GM18526 (cell line): ENCODE results near the gene P2RX1.

ENCODE experiments used
- POLR2A ChIP-seq: IDR thresholded peaks from 3 replicates; pipeline ENCODE4 v1.6.1; 2011; ENCODE audit not compliant: insufficient read length; ENCODE audit errors: extremely low read depth

The P2RX1 gene

DNA sequence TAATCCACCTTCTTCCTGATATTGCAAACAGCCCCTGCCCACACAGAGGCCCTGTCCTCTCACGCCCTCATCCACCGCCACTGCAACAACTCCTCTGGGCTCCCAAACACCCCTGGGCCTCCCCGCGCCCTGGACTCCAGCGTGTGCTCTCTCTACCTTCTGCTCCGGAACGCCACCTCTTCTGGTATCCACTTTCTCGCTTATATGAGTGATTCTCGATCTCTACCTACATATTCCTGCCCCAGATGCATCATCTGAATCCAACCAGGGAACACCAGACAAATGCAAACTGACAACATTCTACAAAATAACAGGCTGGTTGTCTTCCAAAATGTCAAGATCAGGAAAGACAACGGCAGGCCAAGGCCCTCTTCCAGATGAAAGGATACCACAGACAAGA is 42.4 kb downstream of the P2RX1 start:
- TF ChIP-seq POLR2A, result no peak

- TF ChIP-seq POLR2A, result peak; percentile 18
These were observed 45.4 kb downstream of the P2RX1 start for GRCh38 chr17:3870871-3871306.

DNA sequence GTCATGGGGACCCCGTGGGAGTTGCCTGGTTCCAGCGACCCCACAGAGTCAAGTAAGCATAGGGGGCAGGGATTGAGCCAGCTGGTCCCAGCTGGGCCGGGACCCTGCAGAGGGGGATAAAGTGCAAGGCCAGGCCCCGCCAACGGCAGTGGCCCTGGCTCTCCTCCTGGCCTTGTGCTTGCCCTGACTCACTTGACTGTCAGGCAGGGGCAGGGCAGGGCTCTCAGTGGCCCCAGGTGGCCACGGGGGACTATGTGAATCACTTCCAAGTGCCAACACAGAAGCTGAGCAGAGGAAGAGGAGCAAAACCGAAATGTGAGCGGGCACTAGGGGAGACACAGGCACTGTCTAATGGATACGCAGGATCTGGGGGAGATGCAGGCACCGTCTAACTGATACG is 48.7 kb downstream of the P2RX1 start:
- TF ChIP-seq POLR2A, result no peak

DNA sequence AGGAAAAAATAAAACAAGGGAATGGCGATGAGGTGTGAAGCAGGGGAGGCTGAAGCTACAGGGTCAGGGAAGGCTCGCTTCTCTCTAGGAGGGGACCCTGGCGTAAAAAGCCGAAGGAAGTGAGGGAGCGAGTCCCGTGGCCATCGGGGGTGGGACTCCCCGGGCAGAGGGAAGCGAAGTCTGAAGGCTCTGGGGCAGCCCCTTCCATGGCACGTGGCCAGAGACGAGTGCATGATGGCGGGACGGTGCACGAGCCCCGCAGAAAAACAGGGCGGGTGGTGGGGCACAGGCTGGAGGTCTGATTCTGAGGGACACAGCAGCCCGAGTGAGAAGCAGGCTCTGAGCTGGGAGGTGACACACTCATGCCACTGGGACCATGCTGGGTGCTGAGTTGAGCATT is 49.2 kb downstream of the P2RX1 start:
- TF ChIP-seq POLR2A, result no peak

GRCh38 chr17:3866276-3866675 is 50.0 kb downstream of the P2RX1 start:
- no peak for TF ChIP-seq POLR2A

GRCh38 chr17:3865176-3865575 is 51.1 kb downstream of the P2RX1 start:
- TF ChIP-seq POLR2A, result no peak

DNA sequence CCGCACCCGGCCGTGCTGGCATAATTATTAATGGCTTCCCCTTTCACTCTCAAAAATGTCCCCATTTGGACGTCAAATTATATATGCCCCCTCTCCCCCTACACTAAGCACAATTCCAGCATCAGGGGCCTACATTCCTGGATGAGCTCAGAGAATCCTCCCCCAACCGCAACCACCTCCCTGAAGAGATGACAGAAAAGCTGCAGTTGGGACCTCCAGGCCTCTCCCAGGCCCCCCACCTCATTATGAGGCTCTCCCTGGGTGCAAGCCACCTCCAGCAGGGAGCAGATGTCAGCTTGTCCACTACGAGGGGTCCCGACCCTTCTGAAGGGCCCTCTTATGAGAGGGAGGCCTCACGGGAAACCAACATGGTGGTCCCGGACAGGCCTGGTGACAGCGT is 51.7 kb downstream of the P2RX1 start:
- TF ChIP-seq POLR2A, result no peak

- TF ChIP-seq POLR2A, result no peak
These were observed 54.2 kb downstream of the P2RX1 start for GRCh38 chr17:3861761-3862681.

DNA sequence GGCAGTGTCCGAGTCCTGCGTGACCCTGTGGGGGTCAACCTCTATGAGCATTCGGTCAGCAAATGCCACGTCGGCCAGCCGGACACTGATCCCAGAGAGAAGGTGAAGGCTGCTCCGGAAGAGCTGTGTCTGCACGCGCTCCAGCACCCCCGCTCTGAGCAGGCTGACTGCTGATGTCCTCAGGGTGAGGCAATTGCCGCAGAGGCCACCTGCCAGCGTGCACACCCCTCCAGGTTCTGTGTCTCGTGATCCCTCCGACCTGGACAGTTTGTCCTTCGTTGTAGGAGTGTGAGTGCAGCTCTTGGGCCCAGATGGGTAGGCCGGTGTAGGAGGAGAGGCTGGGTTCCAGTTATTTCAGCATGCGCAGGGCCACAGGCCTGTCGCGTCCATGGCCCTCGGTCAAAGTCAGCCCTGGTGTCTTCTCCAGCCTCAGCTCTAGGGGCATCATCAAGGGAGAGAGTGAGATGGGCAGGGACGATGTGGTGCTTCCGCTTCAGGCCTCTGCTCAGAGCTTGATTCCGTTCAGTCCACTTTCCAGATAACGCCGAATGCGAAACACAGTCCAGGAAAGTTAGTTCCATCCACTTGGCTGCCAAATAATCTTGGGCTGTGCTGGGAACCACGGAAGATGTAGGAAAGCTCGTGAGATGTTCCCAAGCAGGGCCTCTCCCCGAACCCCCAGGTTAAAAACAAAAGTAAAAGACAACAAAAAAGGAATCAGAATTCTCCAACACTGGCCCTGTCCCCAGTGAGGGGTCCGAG is 55.1 kb downstream of the P2RX1 start:
- TF ChIP-seq POLR2A, result no peak

GRCh38 chr17:3859940-3860339 is 56.3 kb downstream of the P2RX1 start:
- TF ChIP-seq POLR2A, result no peak

- TF ChIP-seq POLR2A, result no peak
These were observed 58.8 kb downstream of the P2RX1 start for GRCh38 chr17:3857261-3858105.

DNA sequence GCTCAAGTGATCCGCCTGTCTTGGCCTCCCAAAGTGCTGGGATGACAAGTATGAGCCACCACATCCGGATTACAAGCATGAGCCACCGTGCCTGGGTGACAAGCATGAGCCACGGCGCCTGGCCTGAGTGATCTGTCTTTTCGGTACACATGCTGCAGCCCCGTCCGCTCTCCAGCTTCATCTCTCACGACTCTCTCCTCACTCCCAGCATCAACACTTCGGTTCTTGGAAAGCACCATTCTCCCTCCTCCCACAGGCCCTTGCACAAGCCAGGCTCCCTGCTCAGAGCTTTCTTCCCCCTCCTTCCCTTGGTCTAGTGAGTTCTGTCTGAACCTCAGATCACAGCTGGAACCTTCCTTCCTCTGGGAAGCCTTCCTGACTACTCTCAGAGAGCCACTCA is 63.7 kb downstream of the P2RX1 start:
- no peak for TF ChIP-seq POLR2A

DNA sequence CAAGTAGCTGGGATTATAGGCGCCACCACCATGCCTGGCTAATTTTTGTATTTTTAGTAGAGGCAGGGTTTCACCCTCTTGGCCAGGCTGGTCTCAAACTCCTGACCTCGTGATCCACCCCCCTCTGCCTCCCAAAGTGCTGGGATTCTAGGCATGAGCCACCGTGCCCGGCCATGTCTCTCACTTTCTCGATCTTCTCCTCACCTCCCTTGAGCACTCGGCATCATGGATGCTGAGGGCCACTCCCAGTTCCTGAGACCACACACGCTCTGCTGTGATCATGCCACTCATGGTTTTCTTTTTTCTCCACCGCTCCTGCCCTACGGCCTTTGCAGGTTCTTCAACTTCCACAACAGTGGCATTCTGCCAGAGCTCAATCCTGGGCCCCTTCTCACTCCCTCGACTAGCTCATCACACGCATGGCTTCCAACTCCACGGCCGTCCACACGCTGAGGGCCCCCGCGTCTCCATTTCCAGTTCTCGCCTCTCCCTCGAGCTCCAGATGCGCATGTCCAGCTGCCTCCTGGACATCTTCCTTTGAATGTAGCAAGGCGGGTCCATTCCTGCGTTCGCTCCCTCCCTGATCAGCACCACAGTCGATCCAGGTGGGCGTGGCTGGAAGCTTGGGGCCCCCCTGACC is 64.7 kb downstream of the P2RX1 start:
- TF ChIP-seq POLR2A, result no peak

DNA sequence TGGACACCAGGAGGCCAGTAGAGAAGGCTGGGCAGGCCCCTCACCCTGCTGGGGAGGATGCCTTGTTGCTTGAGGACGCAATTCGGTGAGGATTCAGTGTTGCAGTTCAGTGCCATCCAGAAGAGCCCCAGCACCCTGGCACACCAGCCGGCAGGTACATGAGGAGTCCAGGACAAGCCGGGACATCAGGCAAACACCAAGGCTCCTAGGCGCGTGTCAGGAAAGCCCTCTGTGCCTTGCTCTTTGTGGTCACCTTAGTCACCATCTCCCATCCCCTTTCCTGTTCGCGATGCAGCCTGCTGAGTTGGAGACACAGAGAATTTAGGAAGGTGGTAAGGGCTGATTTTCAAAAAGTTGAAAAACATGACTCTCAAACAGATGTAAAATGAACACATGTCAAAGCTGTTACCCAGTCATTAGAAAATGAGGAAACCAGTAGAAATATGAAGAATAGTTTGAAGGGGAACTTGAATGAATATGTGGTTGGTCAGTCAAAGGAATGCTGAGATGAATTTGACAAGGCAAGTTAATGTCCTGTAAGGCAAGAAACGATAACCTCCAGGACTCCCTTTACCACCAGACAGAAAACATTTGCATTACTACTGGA is 67.9 kb downstream of the P2RX1 start:
- TF ChIP-seq POLR2A, result no peak
